Panc1 (cell line): ENCODE results near the gene FSD1.

Experiments used
- SIN3A ChIP-seq: IDR thresholded peaks from 2 replicates; pipeline ENCODE4 v1.6.1; 2012; ENCODE audit warnings: low read depth, mild to moderate bottlenecking, low read length, moderate library complexity, borderline replicate concordance; ENCODE audit not compliant: insufficient read depth
- TF ChIP-seq, protein P1 (sequence below): fragments of 450-650 bp; IDR thresholded peaks from 2 replicates; pipeline ENCODE4 v1.5.1; 2017; ENCODE audit warnings: mild to moderate bottlenecking

DNA sequence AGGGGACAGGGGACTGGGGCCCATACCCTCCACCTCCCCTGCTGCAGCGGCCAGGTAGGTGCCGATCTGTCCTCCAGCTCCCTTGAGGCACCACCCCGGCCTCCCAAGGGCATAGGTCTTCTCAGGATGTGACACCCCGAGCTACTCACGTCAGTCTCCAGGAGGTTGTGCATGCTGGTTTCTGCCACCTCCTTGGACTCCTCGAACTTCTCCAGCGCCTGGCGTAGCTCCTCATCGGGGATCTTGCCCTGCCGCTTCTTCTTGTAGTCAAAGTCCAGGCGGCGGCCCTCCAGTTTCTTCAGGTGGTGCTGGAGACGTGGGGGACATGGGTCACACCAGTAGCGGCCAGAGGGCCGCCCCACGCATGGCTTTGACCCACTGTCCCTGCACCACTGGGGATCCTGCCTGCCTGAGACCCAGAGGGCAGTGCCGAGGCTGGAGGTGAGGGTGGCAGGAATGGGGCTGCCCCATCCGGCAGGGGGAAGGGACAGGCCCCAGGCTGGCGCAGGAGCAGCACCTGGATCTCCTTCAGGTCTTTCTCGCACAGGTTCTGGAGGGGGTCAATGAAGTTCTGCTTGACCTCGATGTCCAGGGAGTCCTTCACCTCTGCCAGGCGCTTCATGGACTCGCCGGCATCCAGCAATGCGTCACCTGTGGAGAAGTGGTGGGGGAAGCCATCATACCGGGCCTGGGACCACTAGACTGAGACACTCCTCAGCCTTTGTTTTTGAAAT is 59.3 kb downstream of the FSD1 start:
- TF ChIP-seq, protein P1, sequence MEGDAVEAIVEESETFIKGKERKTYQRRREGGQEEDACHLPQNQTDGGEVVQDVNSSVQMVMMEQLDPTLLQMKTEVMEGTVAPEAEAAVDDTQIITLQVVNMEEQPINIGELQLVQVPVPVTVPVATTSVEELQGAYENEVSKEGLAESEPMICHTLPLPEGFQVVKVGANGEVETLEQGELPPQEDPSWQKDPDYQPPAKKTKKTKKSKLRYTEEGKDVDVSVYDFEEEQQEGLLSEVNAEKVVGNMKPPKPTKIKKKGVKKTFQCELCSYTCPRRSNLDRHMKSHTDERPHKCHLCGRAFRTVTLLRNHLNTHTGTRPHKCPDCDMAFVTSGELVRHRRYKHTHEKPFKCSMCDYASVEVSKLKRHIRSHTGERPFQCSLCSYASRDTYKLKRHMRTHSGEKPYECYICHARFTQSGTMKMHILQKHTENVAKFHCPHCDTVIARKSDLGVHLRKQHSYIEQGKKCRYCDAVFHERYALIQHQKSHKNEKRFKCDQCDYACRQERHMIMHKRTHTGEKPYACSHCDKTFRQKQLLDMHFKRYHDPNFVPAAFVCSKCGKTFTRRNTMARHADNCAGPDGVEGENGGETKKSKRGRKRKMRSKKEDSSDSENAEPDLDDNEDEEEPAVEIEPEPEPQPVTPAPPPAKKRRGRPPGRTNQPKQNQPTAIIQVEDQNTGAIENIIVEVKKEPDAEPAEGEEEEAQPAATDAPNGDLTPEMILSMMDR: no peak
- no peak for TF ChIP-seq SIN3A
